GM12878 (cell line): Measurements from ENCODE around the gene ZNF568. TPM values are rescaled to one million over a fixed set of nuclear protein-coding genes. Genes with fewer than 3 reads are reported as not detected.
A peak's percentile ranks its signal among the peaks of the same experiment; 100 is the strongest.

Experiments
- BRCA1 ChIP-seq: IDR thresholded peaks from 2 replicates; pipeline ENCODE4 v1.6.1; 2011; ENCODE audit warnings: low read depth, low read length, improper control_type of control experiment
- CBX3 ChIP-seq: fragments of 200-600 bp; sonication (generic); IDR thresholded peaks from 2 replicates; pipeline ENCODE4 v1.6.1; 2016; ENCODE audit warnings: low read depth, borderline replicate concordance
- CHD2 ChIP-seq: IDR thresholded peaks from 2 replicates; pipeline ENCODE4 v1.6.1; 2011; ENCODE audit warnings: low read depth, low read length, improper control_type of control experiment, borderline replicate concordance
- DPF2 ChIP-seq: fragments of 450-650 bp; IDR thresholded peaks from 2 replicates; pipeline ENCODE4 v1.6.1; 2017; ENCODE audit warnings: mild to moderate bottlenecking
- EED ChIP-seq: sonication (generic); IDR thresholded peaks from 2 replicates; pipeline ENCODE4 v1.6.1; 2016; ENCODE audit warnings: antibody characterized with exemption, low read depth
- ESRRA ChIP-seq: IDR thresholded peaks from 2 replicates; pipeline ENCODE4 v1.6.1; 2012; ENCODE audit warnings: mild to moderate bottlenecking, low read length, improper control_type of control experiment
- HDAC6 ChIP-seq: fragments of 200-600 bp; sonication (generic); IDR thresholded peaks from one replicate; pipeline ENCODE4 v1.8.0; 2017; ENCODE audit warnings: antibody characterized with exemption; ENCODE audit not compliant: unreplicated experiment
- IRF4 ChIP-seq: IDR thresholded peaks from 2 replicates; pipeline ENCODE4 v1.6.1; 2011; ENCODE audit warnings: low read depth, low read length
- JUNB ChIP-seq: IDR thresholded peaks from 2 replicates; pipeline ENCODE4 v1.6.1; 2016; ENCODE audit warnings: antibody characterized with exemption, mild to moderate bottlenecking
- JUND ChIP-seq: IDR thresholded peaks from 2 replicates; pipeline ENCODE4 v1.6.1; 2012; ENCODE audit warnings: low read depth, mild to moderate bottlenecking, low read length, improper control_type of control experiment, moderate library complexity
- MEF2A ChIP-seq: IDR thresholded peaks from 2 replicates; pipeline ENCODE4 v1.6.1; 2011; ENCODE audit warnings: low read depth, mild to moderate bottlenecking, low read length, moderate library complexity; ENCODE audit not compliant: insufficient read depth
- NFXL1 ChIP-seq: fragments of 450-650 bp; IDR thresholded peaks from 2 replicates; pipeline ENCODE4 v1.6.1; 2017; ENCODE audit warnings: antibody characterized with exemption, mild to moderate bottlenecking, borderline replicate concordance
- NR2F1 ChIP-seq: fragments of 450-650 bp; conservative IDR thresholded peaks from 2 replicates; pipeline ENCODE4 v1.6.1; 2017; ENCODE audit warnings: mild to moderate bottlenecking
- PAX5 ChIP-seq: IDR thresholded peaks from 2 replicates; pipeline ENCODE4 v1.6.1; 2011; ENCODE audit warnings: low read depth, low read length, borderline replicate concordance
- POLR2A ChIP-seq: IDR thresholded peaks from 2 replicates; pipeline ENCODE4 v1.6.1; 2011; ENCODE audit warnings: low read depth, mild to moderate bottlenecking, low read length
- RFX5 ChIP-seq: IDR thresholded peaks from 2 replicates; pipeline ENCODE4 v1.6.1; 2011; ENCODE audit warnings: low read depth, low read length, improper control_type of control experiment
- SMARCA5 ChIP-seq: fragments of 450-650 bp; IDR thresholded peaks from 2 replicates; pipeline ENCODE4 v1.6.1; 2017; ENCODE audit warnings: mild to moderate bottlenecking
- TARDBP ChIP-seq: IDR thresholded peaks from 2 replicates; pipeline ENCODE4 v1.6.1; 2016; ENCODE audit warnings: borderline replicate concordance
- YBX1 ChIP-seq: fragments of 450-650 bp; IDR thresholded peaks from 2 replicates; pipeline ENCODE4 v1.6.1; 2016; ENCODE audit warnings: antibody characterized with exemption
- polyA plus RNA-seq, 11 experiments: library from polyadenylated mRNA; depleted of rRNA in 4 of 11; unstranded in 6 of 11; stranded (reverse) in 5 of 11; fragments of >200 nt; fragmentation: Nextera tagmentation in 4 of 11; fragmentation: Illumina TruSeq in 1 of 11; extraction: Ambion mirVana in 4 of 11; extraction: Trizol in 1 of 11; gene quantifications; 1 replicate in 1 of 11; 2 replicates in 10 of 11; pipeline versions ENCODE4 v1.2.1 to v1.2.3, GENCODE V29; 2011 to 2016; ENCODE audit warnings: inconsistent platforms in 2 of 11, missing spikeins in 2 of 11, low read depth in 1 of 11
- total RNA-seq, 4 experiments: library from RNA; depleted of rRNA in 3 of 4; stranded (reverse); fragments of >200 nt in 3 of 4; fragmentation: Illumina TruSeq in 1 of 4; extraction: Trizol in 1 of 4; gene quantifications; 2 replicates each; pipeline versions ENCODE4 v1.2.1 to v1.2.3, GENCODE V29; 2013 to 2021
- TF ChIP-seq, protein P1 (sequence below): fragments of 450-650 bp; formaldehyde crosslinking; IDR thresholded peaks from 2 replicates; pipeline ENCODE4 v1.4.0; 2022; ENCODE audit warnings: mild to moderate bottlenecking, moderate library complexity
- TF ChIP-seq, protein P2 (sequence below): IDR thresholded peaks from 2 replicates; pipeline ENCODE4 v1.6.1; 2012; ENCODE audit warnings: low read length, inconsistent platforms
- TF ChIP-seq, protein P3 (sequence below): fragments of 450-650 bp; formaldehyde crosslinking; IDR thresholded peaks from 2 replicates; pipeline ENCODE4 v1.5.0; 2022; ENCODE audit warnings: mild to moderate bottlenecking, missing genetic modification characterization
- TF ChIP-seq, protein P4 (sequence below): fragments of 450-650 bp; IDR thresholded peaks from 2 replicates; pipeline ENCODE4 v1.6.1; 2016; ENCODE audit warnings: mild to moderate bottlenecking

Gene ZNF568
- total and polyA plus RNA-seq, 10 of the 15 experiments (the other 5 are each of a cell fraction or from before 2014, with no cell fraction given) = 0.16 to 0.77 (median 0.27) TPM

DNA sequence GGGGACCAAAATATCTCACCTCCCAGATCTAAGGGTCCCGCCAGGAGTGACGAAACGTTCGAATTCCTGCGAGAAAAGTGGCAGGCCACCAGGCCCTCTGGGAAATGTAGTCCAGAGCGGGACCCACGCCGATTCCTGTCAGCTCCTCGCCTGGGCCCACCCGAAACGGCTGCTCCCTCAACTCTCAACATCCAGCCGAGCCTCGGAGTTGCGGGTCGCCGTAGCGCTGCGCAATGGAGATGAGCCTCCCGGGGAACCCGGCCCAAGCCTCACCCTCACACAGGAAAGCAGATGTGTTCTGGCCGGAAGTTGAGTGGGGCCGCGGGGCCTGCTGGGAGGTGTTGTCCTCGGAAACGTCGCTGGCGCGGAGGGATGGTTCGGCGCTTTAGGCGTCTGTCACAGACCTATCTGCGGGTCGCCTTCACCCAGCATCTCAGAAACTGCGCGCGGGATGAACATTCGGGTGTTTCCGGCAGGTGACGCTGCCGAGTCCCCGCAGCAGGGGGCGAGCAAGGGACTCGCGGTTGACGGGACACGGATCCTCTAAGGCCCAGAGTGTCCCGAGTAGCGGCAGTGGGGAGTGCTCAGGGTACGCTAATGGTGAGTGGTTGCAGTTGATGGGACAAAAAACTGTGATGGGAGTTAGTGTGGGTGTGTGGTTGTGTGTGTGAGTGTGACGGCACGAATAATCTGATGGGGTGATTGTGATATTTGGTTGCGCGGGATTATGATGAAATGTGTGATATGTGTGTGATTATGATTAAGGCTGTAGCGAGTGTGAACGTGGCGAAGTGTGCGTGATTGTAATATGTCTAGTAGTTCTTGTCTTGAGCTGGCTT lies at the start of gene ZNF568, which contains the start of gene ZNF829 (continued):
- TF ChIP-seq YBX1 = no peak
- TF ChIP-seq IRF4 = no peak
- peak; percentile 94 for TF ChIP-seq CHD2
- TF ChIP-seq, protein P1, sequence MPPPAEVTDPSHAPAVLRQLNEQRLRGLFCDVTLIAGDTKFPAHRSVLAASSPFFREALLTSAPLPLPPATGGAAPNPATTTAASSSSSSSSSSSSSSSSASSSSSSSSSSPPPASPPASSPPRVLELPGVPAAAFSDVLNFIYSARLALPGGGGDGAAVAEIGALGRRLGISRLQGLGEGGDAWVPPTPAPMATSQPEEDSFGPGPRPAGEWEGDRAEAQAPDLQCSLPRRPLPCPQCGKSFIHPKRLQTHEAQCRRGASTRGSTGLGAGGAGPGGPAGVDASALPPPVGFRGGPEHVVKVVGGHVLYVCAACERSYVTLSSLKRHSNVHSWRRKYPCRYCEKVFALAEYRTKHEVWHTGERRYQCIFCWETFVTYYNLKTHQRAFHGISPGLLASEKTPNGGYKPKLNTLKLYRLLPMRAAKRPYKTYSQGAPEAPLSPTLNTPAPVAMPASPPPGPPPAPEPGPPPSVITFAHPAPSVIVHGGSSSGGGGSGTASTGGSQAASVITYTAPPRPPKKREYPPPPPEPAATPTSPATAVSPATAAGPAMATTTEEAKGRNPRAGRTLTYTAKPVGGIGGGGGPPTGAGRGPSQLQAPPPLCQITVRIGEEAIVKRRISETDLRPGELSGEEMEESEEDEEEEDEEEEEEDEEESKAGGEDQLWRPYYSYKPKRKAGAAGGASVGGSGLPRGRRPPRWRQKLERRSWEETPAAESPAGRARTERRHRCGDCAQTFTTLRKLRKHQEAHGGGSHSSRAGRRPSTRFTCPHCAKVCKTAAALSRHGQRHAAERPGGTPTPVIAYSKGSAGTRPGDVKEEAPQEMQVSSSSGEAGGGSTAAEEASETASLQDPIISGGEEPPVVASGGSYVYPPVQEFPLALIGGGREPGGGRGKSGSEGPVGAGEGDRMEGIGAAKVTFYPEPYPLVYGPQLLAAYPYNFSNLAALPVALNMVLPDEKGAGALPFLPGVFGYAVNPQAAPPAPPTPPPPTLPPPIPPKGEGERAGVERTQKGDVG = no peak
- TF ChIP-seq, protein P2, sequence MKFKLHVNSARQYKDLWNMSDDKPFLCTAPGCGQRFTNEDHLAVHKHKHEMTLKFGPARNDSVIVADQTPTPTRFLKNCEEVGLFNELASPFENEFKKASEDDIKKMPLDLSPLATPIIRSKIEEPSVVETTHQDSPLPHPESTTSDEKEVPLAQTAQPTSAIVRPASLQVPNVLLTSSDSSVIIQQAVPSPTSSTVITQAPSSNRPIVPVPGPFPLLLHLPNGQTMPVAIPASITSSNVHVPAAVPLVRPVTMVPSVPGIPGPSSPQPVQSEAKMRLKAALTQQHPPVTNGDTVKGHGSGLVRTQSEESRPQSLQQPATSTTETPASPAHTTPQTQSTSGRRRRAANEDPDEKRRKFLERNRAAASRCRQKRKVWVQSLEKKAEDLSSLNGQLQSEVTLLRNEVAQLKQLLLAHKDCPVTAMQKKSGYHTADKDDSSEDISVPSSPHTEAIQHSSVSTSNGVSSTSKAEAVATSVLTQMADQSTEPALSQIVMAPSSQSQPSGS = no peak
- no peak for TF ChIP-seq NR2F1
- TF ChIP-seq JUNB = no peak
- no peak for TF ChIP-seq SMARCA5
- no peak for TF ChIP-seq JUND
- TF ChIP-seq EED = no peak
- no peak for TF ChIP-seq HDAC6
- TF ChIP-seq TARDBP = no peak
- TF ChIP-seq, protein P3, sequence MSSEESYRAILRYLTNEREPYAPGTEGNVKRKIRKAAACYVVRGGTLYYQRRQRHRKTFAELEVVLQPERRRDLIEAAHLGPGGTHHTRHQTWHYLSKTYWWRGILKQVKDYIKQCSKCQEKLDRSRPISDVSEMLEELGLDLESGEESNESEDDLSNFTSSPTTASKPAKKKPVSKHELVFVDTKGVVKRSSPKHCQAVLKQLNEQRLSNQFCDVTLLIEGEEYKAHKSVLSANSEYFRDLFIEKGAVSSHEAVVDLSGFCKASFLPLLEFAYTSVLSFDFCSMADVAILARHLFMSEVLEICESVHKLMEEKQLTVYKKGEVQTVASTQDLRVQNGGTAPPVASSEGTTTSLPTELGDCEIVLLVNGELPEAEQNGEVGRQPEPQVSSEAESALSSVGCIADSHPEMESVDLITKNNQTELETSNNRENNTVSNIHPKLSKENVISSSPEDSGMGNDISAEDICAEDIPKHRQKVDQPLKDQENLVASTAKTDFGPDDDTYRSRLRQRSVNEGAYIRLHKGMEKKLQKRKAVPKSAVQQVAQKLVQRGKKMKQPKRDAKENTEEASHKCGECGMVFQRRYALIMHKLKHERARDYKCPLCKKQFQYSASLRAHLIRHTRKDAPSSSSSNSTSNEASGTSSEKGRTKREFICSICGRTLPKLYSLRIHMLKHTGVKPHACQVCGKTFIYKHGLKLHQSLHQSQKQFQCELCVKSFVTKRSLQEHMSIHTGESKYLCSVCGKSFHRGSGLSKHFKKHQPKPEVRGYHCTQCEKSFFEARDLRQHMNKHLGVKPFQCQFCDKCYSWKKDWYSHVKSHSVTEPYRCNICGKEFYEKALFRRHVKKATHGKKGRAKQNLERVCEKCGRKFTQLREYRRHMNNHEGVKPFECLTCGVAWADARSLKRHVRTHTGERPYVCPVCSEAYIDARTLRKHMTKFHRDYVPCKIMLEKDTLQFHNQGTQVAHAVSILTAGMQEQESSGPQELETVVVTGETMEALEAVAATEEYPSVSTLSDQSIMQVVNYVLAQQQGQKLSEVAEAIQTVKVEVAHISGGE (CRISPR knock-in tag) = peak; percentile 27; the same call in 1 of the 2 replicates
- TF ChIP-seq, protein P4, sequence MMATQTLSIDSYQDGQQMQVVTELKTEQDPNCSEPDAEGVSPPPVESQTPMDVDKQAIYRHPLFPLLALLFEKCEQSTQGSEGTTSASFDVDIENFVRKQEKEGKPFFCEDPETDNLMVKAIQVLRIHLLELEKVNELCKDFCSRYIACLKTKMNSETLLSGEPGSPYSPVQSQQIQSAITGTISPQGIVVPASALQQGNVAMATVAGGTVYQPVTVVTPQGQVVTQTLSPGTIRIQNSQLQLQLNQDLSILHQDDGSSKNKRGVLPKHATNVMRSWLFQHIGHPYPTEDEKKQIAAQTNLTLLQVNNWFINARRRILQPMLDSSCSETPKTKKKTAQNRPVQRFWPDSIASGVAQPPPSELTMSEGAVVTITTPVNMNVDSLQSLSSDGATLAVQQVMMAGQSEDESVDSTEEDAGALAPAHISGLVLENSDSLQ = peak; percentile 74
- TF ChIP-seq RFX5 = no peak
- TF ChIP-seq NFXL1 = no peak
- peak; percentile 30; the same call in 1 of the 2 replicates for TF ChIP-seq PAX5
- TF ChIP-seq DPF2 = no peak
- no peak for TF ChIP-seq ESRRA
- no peak for TF ChIP-seq MEF2A
- no peak for TF ChIP-seq CBX3
- TF ChIP-seq POLR2A = peak; percentile 82
- peak; percentile 29; the same call in 1 of the 2 replicates for TF ChIP-seq BRCA1
